K562 (cell line): ENCODE results near the gene C1R.
"Not testable (repeated sequence)": the region's sequence is repeated elsewhere in the genome, so short reads cannot be mapped to it uniquely, and the experiment has no call there.

Experiments
- BRD9 ChIP-seq: fragments of 450-650 bp; IDR thresholded peaks from 2 replicates; pipeline ENCODE4 v1.6.1; 2018; ENCODE audit warnings: low read depth; ENCODE audit not compliant: partially characterized antibody
- CTCF ChIP-seq, 3 experiments: IDR thresholded peaks in 2 of 3; conservative IDR thresholded peaks in 1 of 3; 2 replicates each; pipeline ENCODE4 v1.5.1; 2011 to 2012; ENCODE audit warnings: low read length in 3 of 3, mild to moderate bottlenecking in 3 of 3, control low read depth in 2 of 3, improper control_type of control experiment in 1 of 3, inconsistent platforms in 1 of 3, low read depth in 1 of 3, mixed read lengths in 1 of 3, moderate library complexity in 1 of 3; ENCODE audit not compliant: insufficient read depth in 2 of 3
- E2F5 ChIP-seq: sonication (generic); formaldehyde crosslinking; IDR thresholded peaks from 2 replicates; pipeline ENCODE4 v1.8.0; 2022; ENCODE audit warnings: mild to moderate bottlenecking, missing genetic modification reagents
- PKNOX1 ChIP-seq: fragments of 450-650 bp; IDR thresholded peaks from 2 replicates; pipeline ENCODE4 v1.6.1; 2016
- SAFB2 ChIP-seq: fragments of 200-400 bp; formaldehyde crosslinking; IDR thresholded peaks from 2 replicates; pipeline ENCODE4 v1.6.1; 2018; ENCODE audit warnings: borderline replicate concordance, low read length, low read depth, moderate library complexity; ENCODE audit not compliant: severe bottlenecking
- XRCC3 ChIP-seq: fragments of 450-650 bp; IDR thresholded peaks from 2 replicates; pipeline ENCODE4 v1.6.1; 2017; ENCODE audit warnings: mild to moderate bottlenecking, moderate library complexity
- ZNF512 ChIP-seq: IDR thresholded peaks from 2 replicates; pipeline ENCODE4 v1.6.1; 2016; ENCODE audit warnings: missing genetic modification characterization, missing compliant biosample characterization
- ZNF77 ChIP-seq: fragments of 250-450 bp; sonication (Bioruptor Pico); IDR thresholded peaks from 2 replicates; pipeline ENCODE4 v1.5.0; 2020

- not testable (repeated sequence) for TF ChIP-seq BRD9; CTCF (IDR thresholded peaks at IDR 0.05 in 2 of 3, conservative IDR thresholded peaks at IDR 0.05 in 1 of 3; ENCODE audit: insufficient read depth in 2 of 3, low read depth in 1 of 3, low read length in 3 of 3); PKNOX1; ZNF512 (tag); XRCC3; E2F5 (CRISPR knock-in tag); ZNF77 (CRISPR knock-in tag); SAFB2
Observed at GRCh38 chr12:7049445-7049951, 42.7 kb downstream of the C1R start.
